ENCODE results near the gene NDUFC2. TPM values are rescaled to one million over a fixed set of nuclear protein-coding genes. Genes with fewer than 3 reads are reported as not detected.

NDUFC2 gene
- polyA plus RNA-seq, 1 donor from 2014 or later: 269 TPM

DNA sequence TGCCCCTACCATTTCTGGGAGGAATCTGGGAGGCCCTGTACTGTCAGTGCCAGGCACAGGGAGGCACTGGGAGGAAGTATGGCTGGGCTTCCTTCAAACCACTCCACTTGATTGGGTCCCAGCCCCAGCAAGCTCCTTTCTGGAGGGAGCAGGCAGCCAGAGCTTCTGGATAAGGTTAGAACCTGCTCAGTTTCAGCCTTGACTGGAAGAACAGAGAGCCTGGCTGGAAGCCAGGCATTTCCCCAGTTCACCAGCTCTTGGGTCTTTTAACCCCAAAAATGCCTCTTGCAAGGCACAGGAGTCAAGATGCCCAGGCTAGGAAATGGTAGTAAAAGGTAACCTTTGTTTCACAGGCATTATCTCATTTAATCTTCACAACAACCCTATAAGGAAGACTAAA, 47.6 kb downstream of the NDUFC2 start:
- TF ChIP-seq POLR2AphosphoS5 (IDR thresholded peaks at IDR 0.05) (no peak), EZH2 (IDR thresholded peaks at IDR 0.05; ENCODE audit: borderline replicate concordance, insufficient read depth, low read length, poor library complexity, severe bottlenecking) (no peak), TAF1 (IDR thresholded peaks at IDR 0.05; ENCODE audit: low read depth) (no peak), MXI1 (conservative IDR thresholded peaks at IDR 0.05; ENCODE audit: poor library complexity, severe bottlenecking) (no peak), EP300 (conservative IDR thresholded peaks at IDR 0.05; ENCODE audit: poor library complexity, severe bottlenecking) (no peak), CTCF (IDR thresholded peaks at IDR 0.05; ENCODE audit: poor library complexity, severe bottlenecking) (no peak), SMC3 (conservative IDR thresholded peaks at IDR 0.05; ENCODE audit: poor library complexity) (no peak), RAD21 (conservative IDR thresholded peaks at IDR 0.05) (no peak)
- TF ChIP-seq, protein P1, sequence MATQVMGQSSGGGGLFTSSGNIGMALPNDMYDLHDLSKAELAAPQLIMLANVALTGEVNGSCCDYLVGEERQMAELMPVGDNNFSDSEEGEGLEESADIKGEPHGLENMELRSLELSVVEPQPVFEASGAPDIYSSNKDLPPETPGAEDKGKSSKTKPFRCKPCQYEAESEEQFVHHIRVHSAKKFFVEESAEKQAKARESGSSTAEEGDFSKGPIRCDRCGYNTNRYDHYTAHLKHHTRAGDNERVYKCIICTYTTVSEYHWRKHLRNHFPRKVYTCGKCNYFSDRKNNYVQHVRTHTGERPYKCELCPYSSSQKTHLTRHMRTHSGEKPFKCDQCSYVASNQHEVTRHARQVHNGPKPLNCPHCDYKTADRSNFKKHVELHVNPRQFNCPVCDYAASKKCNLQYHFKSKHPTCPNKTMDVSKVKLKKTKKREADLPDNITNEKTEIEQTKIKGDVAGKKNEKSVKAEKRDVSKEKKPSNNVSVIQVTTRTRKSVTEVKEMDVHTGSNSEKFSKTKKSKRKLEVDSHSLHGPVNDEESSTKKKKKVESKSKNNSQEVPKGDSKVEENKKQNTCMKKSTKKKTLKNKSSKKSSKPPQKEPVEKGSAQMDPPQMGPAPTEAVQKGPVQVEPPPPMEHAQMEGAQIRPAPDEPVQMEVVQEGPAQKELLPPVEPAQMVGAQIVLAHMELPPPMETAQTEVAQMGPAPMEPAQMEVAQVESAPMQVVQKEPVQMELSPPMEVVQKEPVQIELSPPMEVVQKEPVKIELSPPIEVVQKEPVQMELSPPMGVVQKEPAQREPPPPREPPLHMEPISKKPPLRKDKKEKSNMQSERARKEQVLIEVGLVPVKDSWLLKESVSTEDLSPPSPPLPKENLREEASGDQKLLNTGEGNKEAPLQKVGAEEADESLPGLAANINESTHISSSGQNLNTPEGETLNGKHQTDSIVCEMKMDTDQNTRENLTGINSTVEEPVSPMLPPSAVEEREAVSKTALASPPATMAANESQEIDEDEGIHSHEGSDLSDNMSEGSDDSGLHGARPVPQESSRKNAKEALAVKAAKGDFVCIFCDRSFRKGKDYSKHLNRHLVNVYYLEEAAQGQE (IDR thresholded peaks at IDR 0.05; ENCODE audit: borderline replicate concordance): no peak
- Histone ChIP-seq H3K27ac (ENCODE audit: low read length) (no peak overlapping the region), H3K4me3 (ENCODE audit: low read length) (no peak overlapping the region), H3K9ac (ENCODE audit: low read length) (no peak overlapping the region), H3K9me2 (ENCODE audit: insufficient read depth, low read length) (no peaks in the 10 kb centered on the region), H3K79me2 (replicated peaks; ENCODE audit: insufficient read depth, low read length) (no peaks in the 10 kb centered on the region), H3K9me3 (ENCODE audit: low read length) (no peaks in the 10 kb centered on the region), H3F3A (ENCODE audit: insufficient read depth, low read length, poor library complexity, severe bottlenecking) (no peaks in the 10 kb centered on the region), H2AFZ (ENCODE audit: low read depth, low read length) (no peak overlapping the region), H3K4me2 (ENCODE audit: low read length) (no peak overlapping the region), H4K20me1 (ENCODE audit: insufficient read depth) (no peaks in the 10 kb centered on the region), H3K36me3 (ENCODE audit: insufficient read depth, low read length) (no peaks in the 10 kb centered on the region), H3K27me3 (ENCODE audit: insufficient read depth, low read depth, low read length) (no peaks in the 10 kb centered on the region)

DNA sequence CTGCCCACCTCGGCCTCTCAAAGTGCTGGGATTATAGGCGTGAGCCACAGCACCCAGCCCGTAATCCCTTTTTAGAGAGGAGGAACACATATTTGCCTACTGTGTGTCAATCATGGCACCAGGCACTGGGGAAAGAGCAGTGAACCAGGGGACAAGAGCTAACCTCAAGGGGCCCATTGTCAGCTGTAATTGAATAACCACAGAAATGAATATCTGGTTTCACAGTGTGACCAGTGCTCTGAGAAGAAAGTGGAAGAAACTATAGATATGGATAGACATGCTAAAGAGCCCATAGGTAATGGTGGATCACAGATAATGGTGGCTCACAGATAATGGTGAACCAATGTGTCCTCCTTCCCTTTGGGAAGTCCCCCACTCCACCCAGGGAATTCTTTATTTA, 48.0 kb downstream of the NDUFC2 start:
- Histone ChIP-seq H3K9me2 (ENCODE audit: insufficient read depth, low read length) (no peaks in the 10 kb centered on the region), H3K9ac (ENCODE audit: low read length) (no peak overlapping the region), H3K27me3 (ENCODE audit: insufficient read depth, low read depth, low read length) (no peaks in the 10 kb centered on the region), H4K20me1 (ENCODE audit: insufficient read depth) (no peaks in the 10 kb centered on the region), H3K4me3 (ENCODE audit: low read length) (no peak overlapping the region), H3K4me2 (ENCODE audit: low read length) (no peak overlapping the region), H3K9me3 (ENCODE audit: low read length) (no peaks in the 10 kb centered on the region), H3K27ac (ENCODE audit: low read length) (no peak overlapping the region), H3F3A (ENCODE audit: insufficient read depth, low read length, poor library complexity, severe bottlenecking) (no peaks in the 10 kb centered on the region), H3K79me2 (replicated peaks; ENCODE audit: insufficient read depth, low read length) (no peaks in the 10 kb centered on the region), H2AFZ (ENCODE audit: low read depth, low read length) (no peak overlapping the region), H3K36me3 (ENCODE audit: insufficient read depth, low read length) (no peaks in the 10 kb centered on the region)
- TF ChIP-seq EZH2 (IDR thresholded peaks at IDR 0.05; ENCODE audit: borderline replicate concordance, insufficient read depth, low read length, poor library complexity, severe bottlenecking) (no peak), POLR2AphosphoS5 (IDR thresholded peaks at IDR 0.05) (no peak), CTCF (IDR thresholded peaks at IDR 0.05; ENCODE audit: poor library complexity, severe bottlenecking) (no peak), MXI1 (conservative IDR thresholded peaks at IDR 0.05; ENCODE audit: poor library complexity, severe bottlenecking) (no peak), EP300 (conservative IDR thresholded peaks at IDR 0.05; ENCODE audit: poor library complexity, severe bottlenecking) (no peak), SMC3 (conservative IDR thresholded peaks at IDR 0.05; ENCODE audit: poor library complexity) (no peak), TAF1 (IDR thresholded peaks at IDR 0.05; ENCODE audit: low read depth) (no peak)
- TF ChIP-seq, protein P1 (IDR thresholded peaks at IDR 0.05; ENCODE audit: borderline replicate concordance): no peak
